ENCODE measurements around the gene SLC17A5.
A peak's percentile ranks its signal among the peaks of the same experiment; 100 is the strongest.

SLC17A5 gene, protein sequence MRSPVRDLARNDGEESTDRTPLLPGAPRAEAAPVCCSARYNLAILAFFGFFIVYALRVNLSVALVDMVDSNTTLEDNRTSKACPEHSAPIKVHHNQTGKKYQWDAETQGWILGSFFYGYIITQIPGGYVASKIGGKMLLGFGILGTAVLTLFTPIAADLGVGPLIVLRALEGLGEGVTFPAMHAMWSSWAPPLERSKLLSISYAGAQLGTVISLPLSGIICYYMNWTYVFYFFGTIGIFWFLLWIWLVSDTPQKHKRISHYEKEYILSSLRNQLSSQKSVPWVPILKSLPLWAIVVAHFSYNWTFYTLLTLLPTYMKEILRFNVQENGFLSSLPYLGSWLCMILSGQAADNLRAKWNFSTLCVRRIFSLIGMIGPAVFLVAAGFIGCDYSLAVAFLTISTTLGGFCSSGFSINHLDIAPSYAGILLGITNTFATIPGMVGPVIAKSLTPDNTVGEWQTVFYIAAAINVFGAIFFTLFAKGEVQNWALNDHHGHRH

DNA sequence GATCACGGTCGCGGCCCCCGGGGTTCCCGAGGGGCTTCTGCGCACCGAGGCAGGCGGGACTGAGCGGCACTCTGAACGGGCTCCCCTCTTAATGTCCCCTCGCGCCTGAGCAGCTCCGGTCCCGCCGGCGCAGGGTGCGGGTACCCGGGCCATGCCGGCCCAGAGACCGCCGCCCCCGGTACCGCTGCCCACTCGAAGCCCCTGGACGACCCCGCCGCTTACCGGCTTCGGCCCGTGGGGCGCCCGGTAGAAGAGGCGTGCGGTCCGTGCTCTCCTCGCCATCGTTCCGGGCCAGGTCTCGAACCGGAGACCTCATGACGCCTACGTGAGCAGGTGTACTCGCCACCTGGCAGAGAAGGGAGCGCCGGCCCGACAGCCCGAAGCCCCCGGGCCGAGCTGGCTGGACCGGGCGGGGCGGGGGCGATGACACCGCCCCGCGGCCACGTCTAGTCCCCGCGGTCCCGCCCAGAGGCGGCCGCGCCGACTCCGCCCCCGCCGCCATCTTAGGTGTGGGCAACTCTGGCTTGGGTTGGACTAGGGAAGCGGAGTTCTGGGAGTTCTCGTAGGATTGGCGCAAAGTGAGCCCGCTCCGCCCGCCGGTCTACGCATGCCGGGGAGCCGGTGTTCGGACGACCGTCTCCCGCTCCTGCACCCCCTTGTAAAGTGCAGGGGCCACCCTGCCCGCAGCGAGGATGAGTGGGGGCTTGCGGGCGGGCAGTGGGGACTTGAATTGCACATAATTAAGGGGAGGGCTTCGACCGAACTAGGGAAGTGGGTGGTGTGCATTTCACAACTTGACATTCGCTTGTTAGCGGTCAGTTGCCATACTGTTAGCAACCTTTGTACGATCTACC is at the start of gene SLC17A5:
TSS of gene SLC17A5 (minus strand) at position 422 of the 854 bp plus-strand sequence. CDS start at position 316, 106 bp downstream.
- TF ChIP-seq, protein P1, sequence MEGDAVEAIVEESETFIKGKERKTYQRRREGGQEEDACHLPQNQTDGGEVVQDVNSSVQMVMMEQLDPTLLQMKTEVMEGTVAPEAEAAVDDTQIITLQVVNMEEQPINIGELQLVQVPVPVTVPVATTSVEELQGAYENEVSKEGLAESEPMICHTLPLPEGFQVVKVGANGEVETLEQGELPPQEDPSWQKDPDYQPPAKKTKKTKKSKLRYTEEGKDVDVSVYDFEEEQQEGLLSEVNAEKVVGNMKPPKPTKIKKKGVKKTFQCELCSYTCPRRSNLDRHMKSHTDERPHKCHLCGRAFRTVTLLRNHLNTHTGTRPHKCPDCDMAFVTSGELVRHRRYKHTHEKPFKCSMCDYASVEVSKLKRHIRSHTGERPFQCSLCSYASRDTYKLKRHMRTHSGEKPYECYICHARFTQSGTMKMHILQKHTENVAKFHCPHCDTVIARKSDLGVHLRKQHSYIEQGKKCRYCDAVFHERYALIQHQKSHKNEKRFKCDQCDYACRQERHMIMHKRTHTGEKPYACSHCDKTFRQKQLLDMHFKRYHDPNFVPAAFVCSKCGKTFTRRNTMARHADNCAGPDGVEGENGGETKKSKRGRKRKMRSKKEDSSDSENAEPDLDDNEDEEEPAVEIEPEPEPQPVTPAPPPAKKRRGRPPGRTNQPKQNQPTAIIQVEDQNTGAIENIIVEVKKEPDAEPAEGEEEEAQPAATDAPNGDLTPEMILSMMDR (IDR thresholded peaks at IDR 0.05; ENCODE audit: low read length, missing control alignments): no peak
- peak within 1 kb of the TSS; percentile 74 for H3K4me3 ChIP-seq (replicated peaks; ENCODE audit: low read depth, low read length)
- peak; percentile 94 for DNase-seq (ENCODE audit: low read depth)

DNA sequence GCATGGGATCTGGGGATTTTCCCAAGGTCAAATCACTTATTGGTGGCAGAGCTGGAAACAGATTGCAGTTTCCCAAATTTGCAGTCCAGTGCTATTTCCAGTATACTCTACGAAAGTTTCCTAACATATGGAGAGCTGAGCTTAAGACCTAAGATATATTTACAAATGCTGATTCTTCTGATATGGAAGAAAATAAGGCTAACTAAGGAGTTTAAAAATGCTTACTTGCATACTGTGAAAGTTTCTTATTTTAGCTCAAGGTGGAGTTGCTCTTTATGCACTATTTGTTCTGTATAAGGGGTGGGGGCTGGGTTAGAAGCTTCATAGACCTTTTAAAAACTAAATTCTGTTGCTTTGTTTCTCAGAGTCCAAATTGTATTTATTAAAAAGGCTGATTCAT is 49.7 kb upstream of the SLC17A5 start:
- no peak for DNase-seq (ENCODE audit: low read depth)
- TF ChIP-seq, protein P1 (IDR thresholded peaks at IDR 0.05; ENCODE audit: low read length, missing control alignments): no peak

DNA sequence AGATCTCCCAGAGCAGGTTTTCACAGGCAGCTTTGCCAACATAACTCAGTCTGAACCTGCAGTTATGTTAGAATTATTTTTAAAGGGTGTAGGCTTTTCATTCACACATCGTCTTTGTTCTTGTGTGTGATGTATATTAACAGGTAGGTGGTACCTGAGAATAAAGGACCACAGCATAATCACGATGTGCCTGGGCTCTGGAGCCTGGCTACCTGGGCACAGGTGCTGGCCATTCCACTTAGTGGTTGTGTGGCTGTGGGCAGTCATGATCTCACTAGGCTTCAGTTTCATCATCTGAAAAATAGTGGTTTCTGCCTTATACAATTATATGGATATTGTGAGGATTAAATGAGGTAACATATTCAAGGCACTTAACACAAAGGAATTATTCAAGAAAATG is 48.7 kb upstream of the SLC17A5 start:
- no peak for DNase-seq (ENCODE audit: low read depth)
- TF ChIP-seq, protein P1 (IDR thresholded peaks at IDR 0.05; ENCODE audit: low read length, missing control alignments): no peak
- no peak overlapping the region for H3K4me3 ChIP-seq (replicated peaks; ENCODE audit: low read depth, low read length)

More for the DNA sequence above, 49.7 kb upstream of the SLC17A5 start:
- H3K4me3 ChIP-seq (replicated peaks; ENCODE audit: low read depth, low read length): no peak overlapping the region

DNA sequence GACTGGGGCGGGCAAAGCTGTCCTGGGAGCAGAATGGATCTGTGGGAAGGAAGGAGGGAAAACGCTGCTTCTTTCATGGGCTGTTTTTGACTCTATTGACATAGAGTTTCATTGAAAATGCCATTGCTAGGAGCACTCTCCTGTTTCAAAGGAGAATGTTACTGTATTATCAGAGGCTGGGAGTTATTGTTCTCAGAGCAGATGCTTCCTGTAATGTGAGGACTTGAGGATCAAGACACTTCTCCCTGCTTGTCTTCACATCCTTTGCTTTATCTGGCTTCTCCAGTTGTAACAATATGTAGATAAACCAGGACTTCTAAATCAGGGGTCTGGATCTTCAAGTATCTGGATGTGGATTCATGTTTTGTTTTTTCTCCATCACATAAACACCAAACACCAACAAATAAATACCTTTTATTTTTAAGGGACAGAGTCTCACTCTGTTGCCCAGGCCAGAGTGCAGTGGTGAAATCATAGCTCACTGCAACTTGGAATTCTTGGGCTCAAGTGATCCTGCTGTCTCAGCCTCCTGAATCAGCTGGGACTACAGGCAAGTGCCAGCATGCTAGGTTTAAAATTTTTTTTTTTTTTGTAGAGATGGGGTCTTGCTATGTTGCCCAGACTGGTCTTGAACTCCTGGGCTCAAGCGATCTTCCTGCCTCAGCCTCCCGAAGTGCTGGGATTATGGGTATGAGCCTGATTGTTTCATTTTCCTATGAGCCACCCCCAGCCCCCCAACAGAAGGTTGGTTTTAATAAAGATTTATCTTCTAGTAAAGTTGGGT is 46.1 kb upstream of the SLC17A5 start:
- DNase-seq (ENCODE audit: low read depth): peak; percentile 41

DNA sequence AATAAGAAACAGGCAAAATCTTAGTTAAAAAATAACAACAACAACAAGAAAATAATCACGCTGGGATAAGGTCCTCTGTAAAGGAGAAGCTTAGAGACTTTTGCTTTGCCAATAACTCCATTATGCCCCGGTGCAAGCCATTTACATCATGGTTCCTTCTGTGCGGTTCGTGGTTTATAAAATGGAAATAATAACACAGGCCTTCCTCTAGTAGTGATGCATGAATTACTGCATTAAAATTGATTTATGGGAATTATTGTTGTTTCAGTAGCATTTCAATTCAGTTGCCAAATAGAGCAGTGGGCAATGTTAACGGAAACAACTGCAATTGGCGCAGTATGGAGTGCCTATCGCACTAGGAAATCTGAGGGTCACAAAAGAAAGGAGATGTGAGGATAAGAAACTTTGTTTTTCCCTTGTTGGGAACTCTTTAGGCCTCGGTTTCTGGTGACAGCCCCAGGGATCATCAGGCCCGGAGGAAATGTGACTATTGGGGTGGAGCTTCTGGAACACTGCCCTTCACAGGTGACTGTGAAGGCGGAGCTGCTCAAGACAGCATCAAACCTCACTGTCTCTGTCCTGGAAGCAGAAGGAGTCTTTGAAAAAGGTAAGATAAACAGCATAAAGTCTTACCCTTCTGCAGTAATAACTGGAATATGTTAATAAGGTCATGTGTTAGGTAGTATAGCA is 43.3 kb upstream of the SLC17A5 start:
- no peak for DNase-seq (ENCODE audit: low read depth)
- H3K4me3 ChIP-seq (replicated peaks; ENCODE audit: low read depth, low read length): peak overlapping the region; percentile 57
- TF ChIP-seq, protein P1 (IDR thresholded peaks at IDR 0.05; ENCODE audit: low read length, missing control alignments): no peak

More for the DNA sequence above, 46.1 kb upstream of the SLC17A5 start:
- TF ChIP-seq, protein P1 (IDR thresholded peaks at IDR 0.05; ENCODE audit: low read length, missing control alignments): no peak
- H3K4me3 ChIP-seq (replicated peaks; ENCODE audit: low read depth, low read length): no peak overlapping the region

Data from fibroblast of pulmonary artery (primary cell).